GM12874 (cell line): ENCODE data around the gene LTBP1.

Experiments
- CTCF ChIP-seq: IDR thresholded peaks from 2 replicates; pipeline ENCODE4 v1.5.1; 2011; ENCODE audit warnings: low read depth, mild to moderate bottlenecking, control low read depth, low read length, moderate library complexity; ENCODE audit not compliant: insufficient read depth

The LTBP1 gene

GRCh38 chr2:33064349-33064801 lies 117.6 kb downstream of the LTBP1 start:
- no peak for TF ChIP-seq CTCF

- no peak for TF ChIP-seq CTCF
Observed at GRCh38 chr2:33067598-33067997, 120.8 kb downstream of the LTBP1 start.

GRCh38 chr2:33068261-33068660 lies 121.5 kb downstream of the LTBP1 start:
- no peak for TF ChIP-seq CTCF

GRCh38 chr2:33069894-33070651 lies 123.3 kb downstream of the LTBP1 start:
- TF ChIP-seq CTCF: no peak

GRCh38 chr2:33071591-33071990 lies 124.8 kb downstream of the LTBP1 start:
- no peak for TF ChIP-seq CTCF

GRCh38 chr2:33072614-33073013 lies 125.9 kb downstream of the LTBP1 start:
- no peak for TF ChIP-seq CTCF

GRCh38 chr2:33073018-33073417 lies 126.3 kb downstream of the LTBP1 start:
- no peak for TF ChIP-seq CTCF
